ENCODE results near the gene PCCA.

- TF ChIP-seq, protein P1, sequence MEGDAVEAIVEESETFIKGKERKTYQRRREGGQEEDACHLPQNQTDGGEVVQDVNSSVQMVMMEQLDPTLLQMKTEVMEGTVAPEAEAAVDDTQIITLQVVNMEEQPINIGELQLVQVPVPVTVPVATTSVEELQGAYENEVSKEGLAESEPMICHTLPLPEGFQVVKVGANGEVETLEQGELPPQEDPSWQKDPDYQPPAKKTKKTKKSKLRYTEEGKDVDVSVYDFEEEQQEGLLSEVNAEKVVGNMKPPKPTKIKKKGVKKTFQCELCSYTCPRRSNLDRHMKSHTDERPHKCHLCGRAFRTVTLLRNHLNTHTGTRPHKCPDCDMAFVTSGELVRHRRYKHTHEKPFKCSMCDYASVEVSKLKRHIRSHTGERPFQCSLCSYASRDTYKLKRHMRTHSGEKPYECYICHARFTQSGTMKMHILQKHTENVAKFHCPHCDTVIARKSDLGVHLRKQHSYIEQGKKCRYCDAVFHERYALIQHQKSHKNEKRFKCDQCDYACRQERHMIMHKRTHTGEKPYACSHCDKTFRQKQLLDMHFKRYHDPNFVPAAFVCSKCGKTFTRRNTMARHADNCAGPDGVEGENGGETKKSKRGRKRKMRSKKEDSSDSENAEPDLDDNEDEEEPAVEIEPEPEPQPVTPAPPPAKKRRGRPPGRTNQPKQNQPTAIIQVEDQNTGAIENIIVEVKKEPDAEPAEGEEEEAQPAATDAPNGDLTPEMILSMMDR (IDR thresholded peaks at IDR 0.05): no peak
- TF ChIP-seq POLR2A (IDR thresholded peaks at IDR 0.05): no peak
Observed at GRCh38 chr13:100387416-100387815, 298.5 kb downstream of the PCCA start.

All from adrenal gland (tissue), 5 donors.